ENCODE measurements around the gene GID8. TPM values are rescaled to one million over a fixed set of nuclear protein-coding genes. Genes with fewer than 3 reads are reported as not detected.

The GID8 gene
- total and polyA plus RNA-seq, 2 of the 13 experiments (the other 11 are each of a cell fraction or from before 2014, with no cell fraction given): 39.6 to 59.8 TPM

DNA sequence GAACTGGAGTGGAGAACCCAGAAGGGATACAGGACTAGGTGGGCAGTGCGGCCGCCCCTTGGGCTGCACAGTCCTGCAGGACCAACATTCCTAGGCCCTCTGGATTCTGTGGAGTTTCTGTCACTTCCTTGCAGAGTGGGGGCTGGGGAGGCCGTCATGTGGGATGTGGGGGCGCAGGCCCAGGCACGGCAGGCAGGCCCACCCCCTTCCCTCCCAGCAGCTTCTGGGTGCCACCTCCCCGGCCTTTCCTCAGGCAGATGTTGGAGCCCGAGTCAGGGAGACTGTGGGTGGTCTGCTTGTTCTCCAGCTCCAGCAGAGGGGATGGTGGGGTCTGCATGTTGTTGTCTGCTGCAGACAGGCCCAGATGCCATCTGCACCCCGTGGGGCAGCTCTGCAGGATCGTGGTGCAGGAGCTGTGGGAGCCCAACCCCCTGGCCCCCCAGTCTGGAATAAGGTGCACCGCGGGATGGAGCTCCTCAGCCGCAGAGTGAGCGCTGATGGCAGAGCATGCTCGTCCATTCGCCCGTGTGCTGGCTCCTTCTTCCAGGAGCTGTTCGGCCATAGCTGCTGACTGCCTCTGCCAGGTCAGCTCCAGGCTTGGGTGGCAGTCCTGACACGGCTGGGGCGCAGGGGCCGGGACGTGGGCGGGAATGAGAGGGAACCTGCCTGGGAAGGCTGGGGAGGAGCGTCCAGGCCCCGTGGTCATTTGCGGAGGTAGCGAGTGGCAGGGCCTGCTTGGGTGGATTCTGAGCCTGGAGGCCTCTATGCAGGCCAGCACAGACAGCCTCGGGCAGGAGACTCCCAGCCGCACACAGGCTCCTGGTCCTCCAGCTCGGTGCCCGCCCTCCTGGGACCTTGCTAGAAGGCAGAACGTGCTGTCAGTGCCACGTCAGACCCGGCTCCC is 32.6 kb downstream of the GID8 start (continued):
- no peak for TF ChIP-seq MAF1 (CRISPR knock-in tag; IDR thresholded peaks at IDR 0.05; ENCODE audit: borderline replicate concordance)
- no peak for TF ChIP-seq ZNF562 (CRISPR knock-in tag; IDR thresholded peaks at IDR 0.05; ENCODE audit: borderline replicate concordance)
- no peak; the same call in 1 of the 2 replicates for TF ChIP-seq TOPORS (CRISPR knock-in tag; IDR thresholded peaks at IDR 0.05)
- TF ChIP-seq ZNF879 (CRISPR knock-in tag; IDR thresholded peaks at IDR 0.05): no peak; the same call in 1 of the 2 replicates
- no peak for TF ChIP-seq ZNF264 (CRISPR knock-in tag; IDR thresholded peaks at IDR 0.05)
- TF ChIP-seq SKI (IDR thresholded peaks at IDR 0.05; ENCODE audit: partially characterized antibody): no peak
- peak; percentile 26 for TF ChIP-seq HNRNPLL (IDR thresholded peaks at IDR 0.05; ENCODE audit: low read depth, low read length, poor library complexity, severe bottlenecking)
- TF ChIP-seq, protein P1, sequence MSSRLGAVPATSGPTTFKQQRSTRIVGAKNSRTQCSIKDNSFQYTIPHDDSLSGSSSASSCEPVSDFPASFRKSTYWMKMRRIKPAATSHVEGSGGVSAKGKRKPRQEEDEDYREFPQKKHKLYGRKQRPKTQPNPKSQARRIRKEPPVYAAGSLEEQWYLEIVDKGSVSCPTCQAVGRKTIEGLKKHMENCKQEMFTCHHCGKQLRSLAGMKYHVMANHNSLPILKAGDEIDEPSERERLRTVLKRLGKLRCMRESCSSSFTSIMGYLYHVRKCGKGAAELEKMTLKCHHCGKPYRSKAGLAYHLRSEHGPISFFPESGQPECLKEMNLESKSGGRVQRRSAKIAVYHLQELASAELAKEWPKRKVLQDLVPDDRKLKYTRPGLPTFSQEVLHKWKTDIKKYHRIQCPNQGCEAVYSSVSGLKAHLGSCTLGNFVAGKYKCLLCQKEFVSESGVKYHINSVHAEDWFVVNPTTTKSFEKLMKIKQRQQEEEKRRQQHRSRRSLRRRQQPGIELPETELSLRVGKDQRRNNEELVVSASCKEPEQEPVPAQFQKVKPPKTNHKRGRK (CRISPR knock-in tag; IDR thresholded peaks at IDR 0.05): 0 out of 2 replicates have a peak, but pooled peaks have one; percentile 76
- no peak for TF ChIP-seq ZSCAN30 (CRISPR knock-in tag; IDR thresholded peaks at IDR 0.05)
- TF ChIP-seq, protein P2, sequence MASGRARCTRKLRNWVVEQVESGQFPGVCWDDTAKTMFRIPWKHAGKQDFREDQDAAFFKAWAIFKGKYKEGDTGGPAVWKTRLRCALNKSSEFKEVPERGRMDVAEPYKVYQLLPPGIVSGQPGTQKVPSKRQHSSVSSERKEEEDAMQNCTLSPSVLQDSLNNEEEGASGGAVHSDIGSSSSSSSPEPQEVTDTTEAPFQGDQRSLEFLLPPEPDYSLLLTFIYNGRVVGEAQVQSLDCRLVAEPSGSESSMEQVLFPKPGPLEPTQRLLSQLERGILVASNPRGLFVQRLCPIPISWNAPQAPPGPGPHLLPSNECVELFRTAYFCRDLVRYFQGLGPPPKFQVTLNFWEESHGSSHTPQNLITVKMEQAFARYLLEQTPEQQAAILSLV (CRISPR knock-in tag; IDR thresholded peaks at IDR 0.05; ENCODE audit: borderline replicate concordance): 0 out of 2 replicates have a peak, but pooled peaks have one; percentile 87
- no peak for TF ChIP-seq NR3C1 (CRISPR knock-in tag; IDR thresholded peaks at IDR 0.05)
- TF ChIP-seq U2AF2 (IDR thresholded peaks at IDR 0.05; ENCODE audit: low read depth, low read length): no peak
- TF ChIP-seq CC2D1A (CRISPR knock-in tag; IDR thresholded peaks at IDR 0.05): 0 out of 2 replicates have a peak, but pooled peaks have one; percentile 93
- peak; percentile 48; the same call in 1 of the 2 replicates for TF ChIP-seq ZNF607 (CRISPR knock-in tag; IDR thresholded peaks at IDR 0.05; ENCODE audit: borderline replicate concordance)
- no peak for TF ChIP-seq HOXA9 (CRISPR knock-in tag; IDR thresholded peaks at IDR 0.05; ENCODE audit: borderline replicate concordance)
- TF ChIP-seq FIP1L1 (IDR thresholded peaks at IDR 0.05; ENCODE audit: borderline replicate concordance, insufficient read depth, low read depth, low read length): no peak
- TF ChIP-seq ZSCAN12 (CRISPR knock-in tag; IDR thresholded peaks at IDR 0.05): no peak
- TF ChIP-seq GFI1 (CRISPR knock-in tag; IDR thresholded peaks at IDR 0.05; ENCODE audit: borderline replicate concordance): no peak
- no peak for TF ChIP-seq ZNF580 (CRISPR knock-in tag; IDR thresholded peaks at IDR 0.05; ENCODE audit: borderline replicate concordance, low read depth)
- no peak; the same call in 1 of the 2 replicates for TF ChIP-seq AKAP8 (CRISPR knock-in tag; IDR thresholded peaks at IDR 0.05)
- TF ChIP-seq CCAR2 (optimal IDR thresholded peaks at IDR 0.05; ENCODE audit: low read depth, low read length): no peak
